Activated CD4-positive, alpha-beta T cell treated with anti-CD3 and anti-CD28 coated beads, Interleukin-2, amount 50 U/mL, for 24 hours (primary cell): Measurements from ENCODE around the gene KDM2A.

Source experiments
- DNase-seq, 2 donors: peaks; one replicate each; pipeline ENCODE4 v3.0.0-alpha.2; 2020; ENCODE audit warnings: low read depth in 1 of 2, low spot score in 1 of 2

Gene KDM2A

GRCh38 chr11:67300256-67300755 is 181.2 kb downstream of the KDM2A start:
- DNase-seq: no peak

GRCh38 chr11:67300756-67301312 is 181.8 kb downstream of the KDM2A start:
- no peak for DNase-seq

GRCh38 chr11:67301313-67301921 is 182.4 kb downstream of the KDM2A start:
- DNase-seq: no peak

- DNase-seq: no peak
Measured at GRCh38 chr11:67301951-67302516, 183.0 kb downstream of the KDM2A start.

GRCh38 chr11:67302571-67303131 is 183.6 kb downstream of the KDM2A start:
- DNase-seq: no peak

GRCh38 chr11:67303132-67303834 is 184.2 kb downstream of the KDM2A start, which contains the start of gene SSH3:
TSS of gene SSH3 (plus strand) at chr11:67303530. CDS start at chr11:67303626, 96 bp downstream.
- no peak for DNase-seq

DNA sequence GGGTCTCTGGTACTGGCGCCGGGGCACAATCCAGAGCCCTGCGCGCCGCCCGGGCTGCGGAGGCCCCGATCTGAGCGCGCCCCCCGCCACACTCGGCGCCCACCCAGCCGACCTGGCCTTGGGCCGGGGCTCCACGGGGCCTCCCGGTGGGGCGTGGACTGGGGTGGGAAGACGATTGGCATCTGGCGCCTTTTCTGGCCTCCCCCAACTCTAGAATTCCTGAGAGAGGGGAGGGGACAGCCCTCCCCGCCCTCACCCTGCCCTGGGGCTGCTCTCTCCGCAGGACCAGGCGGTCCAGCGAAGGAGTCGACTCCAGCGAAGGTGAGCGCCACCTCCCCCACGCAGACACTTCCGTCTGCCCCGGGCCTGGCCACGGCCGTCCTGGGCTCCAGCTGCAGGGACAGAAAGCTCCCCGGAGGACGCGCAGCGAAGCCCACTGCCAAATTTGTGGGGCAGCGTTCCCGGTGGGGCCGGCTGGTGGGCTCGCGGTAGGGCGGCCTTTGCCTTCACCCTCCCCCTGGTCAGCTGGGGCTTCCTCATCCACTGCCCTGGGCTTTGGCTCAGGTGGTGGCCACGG is 184.9 kb downstream of the KDM2A start:
- no peak for DNase-seq

GRCh38 chr11:67304511-67305113 is 185.5 kb downstream of the KDM2A start:
- no peak for DNase-seq

DNA sequence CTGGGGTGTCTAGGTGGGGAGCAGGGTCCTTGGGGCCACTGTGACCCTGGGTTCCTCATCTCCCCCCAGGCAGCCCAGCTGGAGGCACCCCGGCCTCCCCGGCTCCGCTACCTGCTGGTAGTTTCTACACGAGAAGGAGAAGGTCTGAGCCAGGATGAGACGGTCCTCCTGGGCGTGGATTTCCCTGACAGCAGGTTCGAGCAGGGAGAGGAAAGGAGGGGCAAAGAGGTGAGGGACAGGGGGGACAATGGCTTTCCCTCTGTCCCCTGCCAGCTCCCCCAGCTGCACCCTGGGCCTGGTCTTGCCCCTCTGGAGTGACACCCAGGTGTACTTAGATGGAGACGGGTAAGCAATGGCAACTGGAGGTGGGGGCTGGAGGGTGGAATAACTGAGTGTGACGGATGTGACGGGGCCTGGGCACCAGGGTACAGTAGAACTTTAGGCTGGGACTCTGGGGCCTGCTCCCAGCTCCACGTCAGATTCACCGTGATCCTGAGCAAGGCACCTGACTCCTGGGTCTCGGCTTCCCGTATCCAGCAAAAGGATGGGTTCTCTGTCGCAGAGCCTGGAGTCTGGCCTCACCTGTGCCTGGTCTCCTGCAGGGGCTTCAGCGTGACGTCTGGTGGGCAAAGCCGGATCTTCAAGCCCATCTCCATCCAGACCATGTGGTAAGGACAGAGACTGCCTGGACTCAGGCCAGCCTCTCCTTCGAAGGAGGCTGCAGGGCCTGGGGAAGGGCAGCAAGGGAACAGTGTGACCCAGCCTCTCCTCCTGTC is 187.9 kb downstream of the KDM2A start:
- DNase-seq: no peak

DNA sequence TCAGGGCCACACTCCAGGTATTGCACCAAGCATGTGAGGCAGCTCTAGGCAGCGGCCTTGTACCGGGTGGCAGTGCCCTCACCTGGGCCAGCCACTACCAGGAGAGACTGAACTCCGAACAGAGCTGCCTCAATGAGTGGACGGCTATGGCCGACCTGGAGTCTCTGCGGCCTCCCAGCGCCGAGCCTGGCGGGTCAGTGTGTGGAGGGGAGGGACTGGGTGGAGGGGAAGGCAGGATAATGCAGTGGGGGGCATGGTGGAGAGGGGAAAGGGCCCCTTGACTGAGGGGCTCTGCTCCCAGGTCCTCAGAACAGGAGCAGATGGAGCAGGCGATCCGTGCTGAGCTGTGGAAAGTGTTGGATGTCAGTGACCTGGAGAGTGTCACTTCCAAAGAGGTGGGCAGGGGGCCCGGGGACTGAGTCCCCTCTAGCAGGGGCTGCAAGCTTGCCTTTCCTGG is 188.5 kb downstream of the KDM2A start:
- no peak for DNase-seq
